Prostate gland (tissue), 2 donors: ENCODE measurements around the gene LDLRAD4. TPM values are rescaled to one million over a fixed set of nuclear protein-coding genes. Genes with fewer than 3 reads are reported as not detected.

Source experiments
- DNase-seq: peaks from one replicate; pipeline ENCODE4 v3.0.0-alpha.2; 2019; ENCODE audit warnings: low spot score
- H3K27ac ChIP-seq, 2 donors: fragments of 200-600 bp; sonication (generic); 2 replicates each; pipeline ENCODE4 v1.5.1; 2017 to 2019
- H3K27me3 ChIP-seq: fragments of 200-600 bp; sonication (generic); replicated peaks from 2 replicates; pipeline ENCODE4 v1.5.1; 2019; ENCODE audit not compliant: insufficient read depth
- H3K36me3 ChIP-seq, 2 donors: fragments of 200-600 bp; sonication (generic); 1 replicate in 1 of 2; 2 replicates in 1 of 2; pipeline versions ENCODE4 v1.5.1 to v1.8.1; 2017 to 2019
- H3K4me1 ChIP-seq: fragments of 200-600 bp; sonication (generic); replicated peaks from 2 replicates; pipeline ENCODE4 v1.5.1; 2019
- H3K4me3 ChIP-seq, 2 donors: fragments of 200-600 bp; sonication (generic); 2 replicates each; pipeline ENCODE4 v1.5.1; 2017 to 2019
- H3K9me3 ChIP-seq: fragments of 200-600 bp; sonication (generic); 2 replicates; pipeline ENCODE4 v1.5.1; 2017
- CTCF ChIP-seq, 4 experiments: fragments of 200-600 bp in 2 of 4; fragments of 450-650 bp in 2 of 4; sonication (generic) in 2 of 4; IDR thresholded peaks; 1 replicate in 3 of 4; 2 replicates in 1 of 4; pipeline ENCODE4 v1.5.1; 2016 to 2019; ENCODE audit warnings: antibody characterized with exemption in 4 of 4, mild to moderate bottlenecking in 2 of 4, moderate library complexity in 2 of 4
- POLR2A ChIP-seq: fragments of 450-650 bp; IDR thresholded peaks from one replicate; pipeline ENCODE4 v1.6.1; 2016; ENCODE audit warnings: antibody characterized with exemption, mild to moderate bottlenecking
- POLR2AphosphoS5 ChIP-seq: sonication (generic); formaldehyde crosslinking; IDR thresholded peaks from one replicate; pipeline ENCODE4 v1.6.1; 2017; ENCODE audit warnings: antibody characterized with exemption
- WGBS: methylation state at CpG from one replicate; pipeline ENCODE4 v1.1.5; 2018; 5-methylcytosine and 5-hydroxymethylcytosine counted together
- intact Hi-C: fragments of 100-400 bp; cut with DNase I; formaldehyde crosslinking; loops from one replicate; pipeline ENCODE4 v1.14.2; 2022
- total RNA-seq, 2 donors: library from RNA; depleted of rRNA; stranded (reverse); fragments of >200 nt; gene quantifications; one replicate each; pipeline ENCODE4 v1.1.0, GENCODE V29; 2016

The LDLRAD4 gene
- total RNA-seq, 2 donors from 2014 or later = 59.9 to 107 TPM

GRCh38 chr18:13566941-13567746 lies 348.6 kb downstream of the LDLRAD4 start:
- DNase-seq = no peak
- H3K4me1 ChIP-seq = no peaks in the 10 kb centered on the region
- H3K9me3 ChIP-seq = no peaks in the 10 kb centered on the region
- peak overlapping the region; percentile 34 to 46 for H3K27ac ChIP-seq
- WGBS = 58% methylated on average over 18 of the region's 18 CpGs
- TF ChIP-seq POLR2AphosphoS5 (no peak), CTCF (IDR thresholded peaks at IDR 0.05) (no peak), POLR2A (no peak)
- no peaks in the 10 kb centered on the region for H3K27me3 ChIP-seq
- no peaks in the 10 kb centered on the region for H3K36me3 ChIP-seq
- H3K4me3 ChIP-seq = no peak overlapping the region
- intact Hi-C loops = no loop called here

GRCh38 chr18:13568443-13569392 lies 350.2 kb downstream of the LDLRAD4 start:
- Histone ChIP-seq H3K36me3 (no peaks in the 10 kb centered on the region), H3K4me1 (no peaks in the 10 kb centered on the region), H3K27ac (no peak overlapping the region), H3K27me3 (no peaks in the 10 kb centered on the region), H3K4me3 (no peak overlapping the region), H3K9me3 (no peaks in the 10 kb centered on the region)
- intact Hi-C loops = no loop called here
- WGBS = 90% methylated on average over 14 of the region's 14 CpGs
- no peak for TF ChIP-seq CTCF (IDR thresholded peaks at IDR 0.05)
- TF ChIP-seq POLR2AphosphoS5 = no peak
- TF ChIP-seq POLR2A = no peak
- no peak for DNase-seq

DNA sequence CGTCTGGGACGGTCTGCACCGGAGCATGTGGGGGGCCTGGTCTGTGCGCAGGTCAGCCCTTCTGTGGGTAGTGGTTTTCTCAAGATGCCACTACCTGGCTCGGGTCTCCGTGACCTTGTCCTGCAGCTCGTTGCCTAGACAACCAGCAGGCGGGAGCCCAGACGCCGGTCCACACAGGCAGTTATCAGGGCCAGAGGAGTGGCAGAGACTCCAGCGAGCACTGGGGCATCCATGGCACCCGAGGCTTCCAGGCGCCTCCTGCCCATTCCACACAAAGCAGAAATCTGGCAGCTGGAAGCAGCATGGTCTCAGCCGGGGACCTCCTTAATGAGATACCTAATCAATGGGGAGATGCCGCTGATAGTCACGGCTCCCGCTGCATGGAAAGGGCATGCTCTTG lies 351.7 kb downstream of the LDLRAD4 start:
- intact Hi-C loops = no loop called here
- no peaks in the 10 kb centered on the region for H3K36me3 ChIP-seq
- DNase-seq = no peak
- H3K27me3 ChIP-seq = no peaks in the 10 kb centered on the region
- 82% methylated on average over 17 of the region's 17 CpGs for WGBS
- H3K9me3 ChIP-seq = no peaks in the 10 kb centered on the region
- H3K27ac ChIP-seq = no peak overlapping the region
- no peaks in the 10 kb centered on the region for H3K4me1 ChIP-seq
- H3K4me3 ChIP-seq = no peak overlapping the region
- no peak for TF ChIP-seq POLR2A
- TF ChIP-seq POLR2AphosphoS5 = no peak
- TF ChIP-seq CTCF (IDR thresholded peaks at IDR 0.05) = no peak

GRCh38 chr18:13570856-13571495 lies 352.4 kb downstream of the LDLRAD4 start:
- intact Hi-C loops = no loop called here
- TF ChIP-seq CTCF (IDR thresholded peaks at IDR 0.05) = no peak
- WGBS = over 99% methylated on average over 7 of the region's 7 CpGs
- Histone ChIP-seq H3K9me3 (no peaks in the 10 kb centered on the region), H3K27me3 (no peaks in the 10 kb centered on the region), H3K36me3 (no peaks in the 10 kb centered on the region), H3K4me1 (no peaks in the 10 kb centered on the region), H3K4me3 (no peak overlapping the region), H3K27ac (no peak overlapping the region)
- no peak for DNase-seq
